Loucy (cell line): ENCODE measurements around the gene BMAL1.

Experiments
- H2AFZ ChIP-seq: fragments of 200-600 bp; sonication (generic); 2 replicates; pipeline ENCODE4 v1.6.0; 2016; ENCODE audit warnings: antibody characterized with exemption, mild to moderate bottlenecking, low read length, moderate library complexity
- H3F3A ChIP-seq: fragments of 200-600 bp; 2 replicates; pipeline ENCODE4 v1.6.0; 2016; ENCODE audit warnings: antibody characterized with exemption, low read depth, mild to moderate bottlenecking
- H3K27me3 ChIP-seq: fragments of 200-600 bp; sonication (generic); 2 replicates; pipeline ENCODE4 v1.6.1; 2014; ENCODE audit warnings: low read length, mild to moderate bottlenecking; ENCODE audit not compliant: insufficient read depth, poor library complexity, severe bottlenecking
- H3K36me3 ChIP-seq: fragments of 200-600 bp; sonication (generic); 2 replicates; pipeline ENCODE4 v1.6.1; 2016; ENCODE audit warnings: low read length; ENCODE audit not compliant: insufficient read depth
- H3K4me1 ChIP-seq: fragments of 200-600 bp; sonication (generic); 2 replicates; pipeline ENCODE4 v1.5.1; 2014; ENCODE audit warnings: low read length, mild to moderate bottlenecking; ENCODE audit not compliant: insufficient read depth, poor library complexity, severe bottlenecking
- H3K4me2 ChIP-seq: fragments of 200-600 bp; sonication (generic); 2 replicates; pipeline ENCODE4 v1.6.0; 2014; ENCODE audit warnings: antibody characterized with exemption, low read length, low read depth, mild to moderate bottlenecking; ENCODE audit not compliant: poor library complexity, severe bottlenecking
- H3K4me3 ChIP-seq: fragments of 200-600 bp; sonication (generic); 2 replicates; pipeline ENCODE4 v1.5.1; 2014; ENCODE audit warnings: low read length, mild to moderate bottlenecking, mixed read lengths; ENCODE audit not compliant: poor library complexity, severe bottlenecking
- H3K79me2 ChIP-seq: fragments of 200-600 bp; sonication (generic); 2 replicates; pipeline ENCODE4 v1.6.1; 2014; ENCODE audit warnings: low read length; ENCODE audit not compliant: insufficient read depth
- H3K9ac ChIP-seq: fragments of 200-600 bp; sonication (generic); 2 replicates; pipeline ENCODE4 v1.6.0; 2014; ENCODE audit warnings: mild to moderate bottlenecking, low read depth, low read length, moderate library complexity; ENCODE audit not compliant: poor library complexity, severe bottlenecking
- H3K9me2 ChIP-seq: fragments of 200-600 bp; sonication (generic); replicated peaks from 2 replicates; pipeline ENCODE4 v1.6.1; 2016; ENCODE audit warnings: low read depth, low read length, mixed read lengths
- H3K9me3 ChIP-seq: fragments of 200-600 bp; sonication (generic); 2 replicates; pipeline ENCODE4 v1.6.1; 2014; ENCODE audit warnings: mild to moderate bottlenecking, antibody characterized with exemption, low read length, low read depth; ENCODE audit not compliant: insufficient read depth
- H4K20me1 ChIP-seq: fragments of 200-600 bp; sonication (generic); 2 replicates; pipeline ENCODE4 v1.6.0; 2014; ENCODE audit warnings: antibody characterized with exemption, low read length, mild to moderate bottlenecking; ENCODE audit not compliant: insufficient read depth, poor library complexity, severe bottlenecking
- EZH2phosphoT487 ChIP-seq: fragments of 200-600 bp; IDR thresholded peaks from 2 replicates; pipeline ENCODE4 v1.6.1; 2018; ENCODE audit warnings: antibody characterized with exemption, mild to moderate bottlenecking, moderate library complexity, borderline replicate concordance
- TF ChIP-seq, protein P1 (sequence below): fragments of 200-600 bp; sonication (generic); conservative IDR thresholded peaks from 2 replicates; pipeline ENCODE4 v1.5.1; 2014; ENCODE audit warnings: mild to moderate bottlenecking, antibody characterized with exemption, low read length

Gene BMAL1

DNA sequence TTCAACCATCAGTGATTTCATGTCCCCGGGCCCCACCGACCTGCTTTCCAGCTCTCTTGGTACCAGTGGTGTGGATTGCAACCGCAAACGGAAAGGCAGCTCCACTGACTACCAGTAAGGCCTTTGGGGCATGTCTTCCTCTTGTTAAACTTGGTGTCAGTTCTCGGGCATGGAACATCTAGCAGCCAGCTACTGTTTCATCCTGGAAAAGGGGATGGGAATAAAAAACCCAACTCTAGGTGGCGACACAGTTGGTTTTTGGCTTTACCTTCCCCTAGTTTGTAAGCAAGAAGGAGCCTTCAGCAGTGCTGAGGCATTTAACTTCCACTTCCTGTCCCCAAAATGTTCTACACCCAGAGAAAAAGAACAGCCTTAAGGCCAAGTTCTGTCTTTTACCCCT is 76.7 kb downstream of the BMAL1 start:
- no peak overlapping the region for H3K4me3 ChIP-seq
- no peak for TF ChIP-seq EZH2phosphoT487
- TF ChIP-seq, protein P1, sequence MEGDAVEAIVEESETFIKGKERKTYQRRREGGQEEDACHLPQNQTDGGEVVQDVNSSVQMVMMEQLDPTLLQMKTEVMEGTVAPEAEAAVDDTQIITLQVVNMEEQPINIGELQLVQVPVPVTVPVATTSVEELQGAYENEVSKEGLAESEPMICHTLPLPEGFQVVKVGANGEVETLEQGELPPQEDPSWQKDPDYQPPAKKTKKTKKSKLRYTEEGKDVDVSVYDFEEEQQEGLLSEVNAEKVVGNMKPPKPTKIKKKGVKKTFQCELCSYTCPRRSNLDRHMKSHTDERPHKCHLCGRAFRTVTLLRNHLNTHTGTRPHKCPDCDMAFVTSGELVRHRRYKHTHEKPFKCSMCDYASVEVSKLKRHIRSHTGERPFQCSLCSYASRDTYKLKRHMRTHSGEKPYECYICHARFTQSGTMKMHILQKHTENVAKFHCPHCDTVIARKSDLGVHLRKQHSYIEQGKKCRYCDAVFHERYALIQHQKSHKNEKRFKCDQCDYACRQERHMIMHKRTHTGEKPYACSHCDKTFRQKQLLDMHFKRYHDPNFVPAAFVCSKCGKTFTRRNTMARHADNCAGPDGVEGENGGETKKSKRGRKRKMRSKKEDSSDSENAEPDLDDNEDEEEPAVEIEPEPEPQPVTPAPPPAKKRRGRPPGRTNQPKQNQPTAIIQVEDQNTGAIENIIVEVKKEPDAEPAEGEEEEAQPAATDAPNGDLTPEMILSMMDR: peak; percentile 79
- no peaks in the 10 kb centered on the region for H3K9me2 ChIP-seq
- no peaks in the 10 kb centered on the region for H3K27me3 ChIP-seq
- no peaks in the 10 kb centered on the region for H3K79me2 ChIP-seq
- peak overlapping the region; percentile 57; the same call in 1 of the 2 replicates for H2AFZ ChIP-seq
- no peaks in the 10 kb centered on the region for H3K36me3 ChIP-seq
- no peaks in the 10 kb centered on the region for H4K20me1 ChIP-seq
- no peaks in the 10 kb centered on the region for H3K4me1 ChIP-seq
- no peak overlapping the region for H3K9ac ChIP-seq
- H3K9me3 ChIP-seq: no peaks in the 10 kb centered on the region
- H3K4me2 ChIP-seq: no peak overlapping the region
- H3F3A ChIP-seq: no peaks in the 10 kb centered on the region

DNA sequence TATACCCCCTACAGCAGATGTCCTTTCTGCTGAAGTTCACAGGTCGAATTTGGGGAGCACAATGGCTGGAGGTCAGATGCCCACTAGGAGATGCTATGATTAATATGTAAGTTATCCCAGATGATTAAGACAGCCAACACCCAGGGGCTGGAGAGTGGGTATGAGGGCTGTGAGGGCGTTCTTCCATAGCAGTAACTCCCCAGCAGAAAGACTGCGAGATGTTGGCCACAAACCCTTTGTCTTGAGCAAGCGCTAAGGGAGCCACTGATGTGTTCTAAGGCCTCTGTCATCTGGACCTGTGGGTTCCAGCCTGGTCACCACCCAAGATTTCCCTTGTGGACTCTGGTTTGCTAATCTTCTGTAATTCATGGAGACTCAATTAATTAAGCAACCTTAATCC is 77.6 kb downstream of the BMAL1 start:
- Histone ChIP-seq H3K4me3 (no peak overlapping the region), H3K79me2 (no peaks in the 10 kb centered on the region), H3K9me2 (no peaks in the 10 kb centered on the region), H3K27me3 (no peaks in the 10 kb centered on the region), H3F3A (no peaks in the 10 kb centered on the region), H2AFZ (no peak overlapping the region), H3K9me3 (no peaks in the 10 kb centered on the region), H4K20me1 (no peaks in the 10 kb centered on the region), H3K36me3 (no peaks in the 10 kb centered on the region), H3K9ac (no peak overlapping the region), H3K4me2 (no peak overlapping the region), H3K4me1 (no peaks in the 10 kb centered on the region)
- TF ChIP-seq EZH2phosphoT487: no peak
- TF ChIP-seq, protein P1: no peak

DNA sequence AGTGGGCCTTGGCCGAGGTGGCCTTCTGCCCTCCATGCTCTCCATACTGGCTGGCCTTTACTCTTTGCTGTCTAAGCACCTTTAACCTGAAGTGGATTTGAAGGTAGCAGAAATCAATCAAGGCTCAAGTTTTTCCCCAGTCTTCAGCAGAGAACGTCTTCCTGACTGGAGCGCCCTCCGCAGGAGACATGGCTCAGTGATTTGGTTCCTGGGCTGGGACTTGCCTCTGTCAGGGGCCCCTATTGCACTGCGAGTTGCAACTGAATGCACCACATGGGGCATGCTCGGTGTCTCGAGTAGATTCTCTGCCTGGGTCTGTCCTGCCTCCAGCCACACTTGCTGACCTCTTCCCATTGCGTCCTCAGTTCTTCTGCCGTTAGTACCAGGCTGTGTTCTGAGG is 79.6 kb downstream of the BMAL1 start:
- no peaks in the 10 kb centered on the region for H3K36me3 ChIP-seq
- H3K27me3 ChIP-seq: no peaks in the 10 kb centered on the region
- no peaks in the 10 kb centered on the region for H3K79me2 ChIP-seq
- H3K4me1 ChIP-seq: no peaks in the 10 kb centered on the region
- TF ChIP-seq, protein P1: no peak
- TF ChIP-seq EZH2phosphoT487: no peak
- no peaks in the 10 kb centered on the region for H3F3A ChIP-seq
- H3K4me2 ChIP-seq: no peak overlapping the region
- no peaks in the 10 kb centered on the region for H3K9me2 ChIP-seq
- H2AFZ ChIP-seq: no peak overlapping the region
- H4K20me1 ChIP-seq: no peaks in the 10 kb centered on the region
- no peak overlapping the region for H3K4me3 ChIP-seq
- no peak overlapping the region for H3K9ac ChIP-seq
- no peaks in the 10 kb centered on the region for H3K9me3 ChIP-seq
